HG02852 (cell line): ENCODE measurements around the gene IZUMO4.
A peak's percentile ranks its signal among the peaks of the same experiment; 100 is the strongest.
"Not testable (repeated sequence)": the region's sequence is repeated elsewhere in the genome, so short reads cannot be mapped to it uniquely, and the experiment has no call there.

Experiments used
- ATAC-seq: cut with Tn5 transposase; IDR thresholded peaks from one replicate; pipeline ENCODE4 v1.9.1; 2021; ENCODE audit warnings: mild to moderate bottlenecking, moderate library complexity; ENCODE audit not compliant: unreplicated experiment

The IZUMO4 gene

DNA sequence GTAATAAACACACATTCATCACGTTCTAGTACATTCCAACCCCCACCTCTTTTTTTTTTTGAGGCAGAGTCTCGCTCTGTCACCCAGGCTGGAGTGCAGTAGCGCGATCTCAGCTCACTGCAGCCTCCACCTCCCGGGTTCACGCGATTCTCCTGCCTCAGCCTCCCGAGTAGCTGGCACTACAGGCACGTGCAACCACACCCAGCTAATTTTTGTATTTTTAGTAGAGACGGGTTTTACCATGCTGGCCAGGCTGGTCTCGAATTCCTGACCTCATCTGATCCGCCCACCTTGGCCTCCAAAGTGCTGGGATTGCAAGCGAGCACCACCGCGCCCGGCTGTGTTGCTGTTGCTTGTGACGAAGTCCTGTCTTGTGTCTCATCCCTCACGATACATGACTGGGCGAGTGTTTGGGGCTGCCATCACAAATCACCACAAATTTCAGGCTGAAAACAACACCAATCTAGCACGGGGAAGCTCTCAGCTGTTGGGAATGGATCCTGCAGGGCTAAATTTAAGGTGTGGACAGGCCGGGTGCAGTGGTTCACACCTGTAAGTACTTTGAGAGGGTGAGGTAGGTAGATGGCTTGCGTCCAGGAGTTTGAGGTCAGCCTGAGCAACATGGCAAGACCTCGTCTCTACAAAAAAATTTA, 16.3 kb upstream of the IZUMO4 start:
- no peak for ATAC-seq

DNA sequence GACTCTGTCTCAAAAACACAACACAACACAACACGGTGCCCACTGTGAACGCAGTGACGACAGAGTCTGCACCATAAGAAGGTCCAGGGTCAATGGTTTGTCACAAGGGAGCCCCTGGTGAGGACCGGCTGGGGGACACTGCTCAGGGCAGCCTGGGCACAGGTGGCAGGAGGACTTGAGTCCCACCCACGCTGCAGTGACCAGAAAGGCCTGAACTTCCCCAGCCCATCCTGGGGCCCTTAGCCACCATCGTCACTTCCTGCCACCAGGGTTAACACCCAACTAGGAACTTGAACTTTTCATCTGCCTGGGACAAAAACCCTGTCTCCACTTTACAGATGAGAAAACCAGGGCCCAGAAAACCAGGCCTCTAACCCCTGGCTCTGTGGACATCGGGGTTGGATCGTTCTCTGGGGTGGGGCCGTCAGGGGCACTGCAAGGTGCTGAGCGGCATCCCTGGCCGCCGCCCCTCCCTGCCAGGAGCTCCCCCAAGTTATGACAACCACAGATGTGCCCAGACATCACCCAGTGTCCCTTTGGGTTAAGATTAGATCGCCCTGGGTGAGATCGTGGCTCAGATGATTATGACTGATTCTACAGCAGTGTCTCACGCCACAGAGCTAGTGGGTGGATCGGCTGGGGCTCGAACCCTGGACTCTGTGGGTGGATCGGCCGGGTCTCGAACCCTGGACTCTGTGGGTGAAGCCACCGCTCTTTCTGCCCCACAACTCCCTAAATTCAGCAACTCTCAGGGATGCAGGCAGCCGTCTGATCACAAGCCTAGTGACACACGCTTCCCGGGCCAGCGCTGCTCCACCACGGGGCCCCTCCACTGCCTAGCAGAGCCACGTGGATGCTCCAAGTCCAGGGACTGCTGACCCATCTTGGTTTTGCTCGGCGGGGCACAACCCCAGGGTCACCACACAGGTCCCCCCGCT, 14.6 kb upstream of the IZUMO4 start:
- no peak for ATAC-seq

DNA sequence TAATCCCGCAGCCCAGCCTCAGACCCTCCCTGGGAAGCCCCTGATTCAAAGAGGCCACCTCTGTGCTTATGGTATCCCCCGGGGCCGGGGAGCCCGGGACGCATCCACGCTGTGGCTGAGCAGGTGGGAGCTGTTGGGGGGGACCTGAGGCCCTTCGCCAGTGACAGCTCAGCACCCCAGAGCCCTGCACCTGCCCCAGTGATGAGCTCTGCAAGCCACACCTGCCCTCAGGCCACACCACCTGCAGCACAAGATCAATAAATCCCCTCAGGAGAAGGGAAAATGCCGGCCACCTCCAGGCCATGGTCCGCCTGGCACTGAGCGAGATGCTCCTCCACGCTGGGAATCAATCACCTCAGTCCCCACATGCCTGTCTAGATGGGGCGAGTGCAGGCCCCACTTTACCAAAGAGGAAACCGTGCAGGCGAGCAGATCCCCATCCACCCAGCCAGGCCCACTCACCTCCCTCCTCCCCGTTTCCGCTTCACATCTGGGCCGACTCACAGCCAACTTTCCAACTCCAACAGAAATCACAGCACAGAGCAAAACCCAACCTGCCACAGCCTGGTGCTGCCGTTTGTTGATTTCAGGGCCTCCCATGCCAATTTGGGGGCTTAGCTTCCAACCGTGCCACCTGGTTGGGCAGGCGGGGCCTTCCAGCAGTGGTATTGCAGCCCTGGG, 13.4 kb upstream of the IZUMO4 start:
- ATAC-seq: no peak

DNA sequence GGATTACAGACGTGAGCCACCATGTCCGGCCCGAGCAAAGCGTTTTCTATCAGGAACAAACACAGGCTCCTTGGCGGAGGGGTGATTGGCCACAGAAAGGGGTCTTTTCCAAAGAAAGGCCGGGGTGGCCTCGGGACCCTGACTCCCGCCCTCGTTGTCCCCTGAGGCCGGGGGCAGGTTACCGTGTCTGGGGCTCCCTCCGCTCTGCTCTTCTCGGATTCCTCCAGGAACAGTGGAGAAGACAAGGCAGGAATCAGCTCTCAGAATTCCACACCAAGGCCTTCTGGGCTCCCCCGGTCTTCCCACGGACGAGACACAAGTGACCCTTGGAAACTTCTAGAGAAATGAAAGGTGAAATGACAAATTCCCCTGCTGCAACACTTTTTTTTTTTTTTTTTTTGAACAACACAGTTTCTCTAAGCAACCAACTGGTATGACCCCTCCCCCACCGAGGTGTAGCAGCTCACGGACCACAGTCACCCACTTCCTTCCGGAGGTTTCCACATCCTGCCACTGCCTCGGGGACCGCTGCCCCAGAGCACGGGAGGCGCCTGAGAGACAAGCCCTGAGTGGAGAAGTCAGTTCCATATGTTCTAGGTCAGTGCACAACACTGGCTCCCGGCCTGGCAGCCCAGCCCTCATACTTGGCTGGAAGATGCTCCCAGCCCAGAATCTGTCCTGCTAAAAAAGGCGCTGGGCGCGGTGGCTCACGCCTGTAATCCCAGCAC, 11.6 kb upstream of the IZUMO4 start:
- ATAC-seq: peak; percentile 41

DNA sequence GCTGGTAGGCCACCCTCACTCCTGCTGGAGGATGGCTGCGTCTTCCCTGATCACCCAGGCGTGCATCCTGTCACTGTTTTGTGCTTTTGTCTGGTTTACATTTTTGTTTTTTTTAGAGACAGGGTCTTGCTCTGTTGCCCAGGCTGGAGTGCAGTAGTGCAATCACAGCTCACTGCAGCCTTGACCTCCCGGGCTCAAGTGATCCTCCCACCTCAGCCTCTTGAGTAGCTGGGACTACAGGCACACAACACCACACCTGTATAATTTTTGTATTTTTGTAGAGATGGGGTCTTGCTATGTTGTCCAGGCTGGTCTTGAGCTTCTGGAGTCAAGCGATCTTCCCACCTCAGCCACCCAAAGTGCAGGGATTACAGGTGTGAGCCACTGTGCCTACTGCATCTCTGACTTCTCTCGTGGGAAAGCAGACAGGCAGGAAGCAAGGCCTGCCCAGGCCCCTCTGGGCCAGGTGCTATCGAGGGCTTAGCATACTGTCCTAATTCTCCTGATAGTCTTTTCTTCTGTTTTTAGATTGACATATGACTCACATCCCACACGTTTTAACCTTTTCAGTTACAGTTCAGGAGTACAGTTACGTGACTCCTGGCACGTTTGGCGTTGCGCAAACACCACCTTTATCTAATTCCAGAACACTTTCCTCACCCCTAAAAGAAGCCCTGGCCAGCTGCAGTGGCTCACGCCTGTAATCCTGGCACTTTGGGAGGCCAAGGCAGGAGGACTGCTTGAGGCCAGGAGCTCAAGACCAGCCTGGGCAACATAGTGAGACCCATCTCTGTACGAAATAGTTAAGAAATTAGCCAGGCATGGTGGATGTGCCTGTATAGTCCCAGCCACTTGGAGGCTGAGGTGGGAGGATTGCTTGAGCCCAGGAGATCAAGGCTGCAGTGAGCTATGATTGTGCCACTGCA, 9.8 kb upstream of the IZUMO4 start:
- ATAC-seq: not testable (repeated sequence)

DNA sequence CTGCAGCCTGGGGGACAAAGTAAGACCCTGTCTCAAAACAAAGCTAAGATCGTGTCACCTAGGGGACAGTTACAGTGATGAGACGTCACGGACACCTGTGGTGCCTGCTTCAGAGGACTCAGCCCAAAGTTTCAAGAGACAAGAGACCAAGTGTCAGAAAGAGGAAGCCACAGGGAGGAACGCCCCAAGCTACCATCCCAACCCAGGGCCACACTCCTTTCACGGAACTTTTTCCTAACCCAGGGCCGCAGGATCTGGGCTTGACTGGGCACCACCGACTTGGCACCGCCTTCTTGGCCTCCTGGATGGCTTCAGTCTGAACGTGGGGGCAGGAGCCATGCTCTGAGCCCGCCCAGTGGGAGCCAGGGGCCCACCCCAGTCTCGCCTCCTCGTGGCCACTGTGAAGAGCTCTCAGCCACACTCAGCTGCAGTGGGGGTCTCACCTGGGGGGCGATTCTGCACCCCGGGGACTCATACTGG, 9.1 kb upstream of the IZUMO4 start:
- no peak for ATAC-seq

DNA sequence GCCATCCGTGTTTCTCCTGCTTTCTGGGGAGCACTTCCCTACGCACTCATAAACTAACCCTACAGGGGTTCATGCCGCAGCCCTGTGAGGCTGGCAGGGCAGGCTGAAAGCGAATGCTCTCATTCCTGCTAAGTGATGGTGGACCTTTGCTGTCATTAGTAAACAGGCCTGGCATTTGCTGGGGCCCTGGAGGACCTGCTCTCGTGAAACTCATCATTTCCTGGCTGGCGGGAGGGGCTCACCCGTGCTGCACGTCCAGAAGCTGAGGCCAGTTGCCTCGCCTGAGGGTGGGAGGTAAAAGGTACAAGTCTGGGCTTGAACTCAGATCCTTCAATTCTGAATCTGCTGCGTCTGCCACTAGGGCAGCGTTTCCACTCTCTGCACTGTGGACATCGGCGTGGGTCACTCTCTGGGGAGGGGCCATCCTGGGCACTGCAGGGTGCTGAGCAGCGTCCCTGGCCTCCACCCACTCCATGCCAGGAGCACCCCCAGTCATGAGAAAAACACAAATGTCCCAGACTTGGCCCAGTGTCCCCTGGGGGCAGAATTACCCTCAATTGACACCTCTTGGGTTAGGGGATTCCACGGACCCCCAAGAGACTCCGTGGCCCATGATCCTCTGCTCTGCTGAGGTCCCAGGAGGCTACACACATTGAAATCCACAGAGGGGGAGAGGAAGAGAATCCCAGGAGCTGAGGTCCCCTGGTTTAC, 7.6 kb upstream of the IZUMO4 start:
- no peak for ATAC-seq

DNA sequence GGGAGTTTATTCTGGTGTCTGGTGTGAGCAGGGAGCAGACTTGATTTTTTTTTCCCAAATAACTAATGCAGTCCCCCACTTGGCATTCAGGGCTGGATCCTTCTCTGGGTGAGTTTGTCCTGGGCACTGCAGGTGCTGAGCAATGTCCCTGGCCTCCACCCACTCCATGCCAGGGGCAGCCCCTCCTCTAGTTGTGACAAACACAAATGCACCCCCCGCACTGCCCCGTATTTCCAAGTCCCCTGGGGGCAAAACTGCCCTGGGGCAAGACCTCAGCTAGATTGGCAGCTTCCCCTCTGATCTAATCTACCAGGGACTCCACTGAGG, 7.0 kb upstream of the IZUMO4 start:
- ATAC-seq: no peak

DNA sequence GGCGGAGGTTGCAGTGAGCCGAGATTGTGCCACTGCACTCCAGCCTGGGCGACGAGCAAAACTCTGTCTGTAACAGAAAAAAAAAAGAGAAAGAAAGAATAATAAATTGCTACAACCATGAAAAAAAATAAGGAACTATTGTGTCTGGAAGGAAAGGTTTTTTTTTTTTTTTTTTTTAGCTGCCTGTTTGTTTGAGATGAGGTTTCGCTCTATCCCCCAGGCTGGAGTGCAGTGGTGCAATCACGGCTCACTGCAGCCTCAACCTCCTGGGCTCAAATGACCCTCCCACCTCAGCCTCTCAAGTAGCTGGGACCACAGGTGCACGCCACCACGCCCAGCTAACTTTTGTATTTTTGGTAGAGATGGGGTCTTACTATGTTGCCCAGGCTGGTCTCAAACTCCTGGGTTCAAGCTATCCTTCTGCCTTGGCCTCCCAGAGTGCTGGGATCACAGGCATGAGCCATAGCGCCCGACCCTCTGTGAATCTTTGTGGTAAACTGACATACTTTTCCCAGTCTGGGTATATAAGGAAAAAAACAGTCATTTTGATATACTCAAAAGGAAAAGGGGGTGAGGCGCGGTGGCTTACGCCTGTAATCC, 4.7 kb upstream of the IZUMO4 start:
- not testable (repeated sequence) for ATAC-seq

DNA sequence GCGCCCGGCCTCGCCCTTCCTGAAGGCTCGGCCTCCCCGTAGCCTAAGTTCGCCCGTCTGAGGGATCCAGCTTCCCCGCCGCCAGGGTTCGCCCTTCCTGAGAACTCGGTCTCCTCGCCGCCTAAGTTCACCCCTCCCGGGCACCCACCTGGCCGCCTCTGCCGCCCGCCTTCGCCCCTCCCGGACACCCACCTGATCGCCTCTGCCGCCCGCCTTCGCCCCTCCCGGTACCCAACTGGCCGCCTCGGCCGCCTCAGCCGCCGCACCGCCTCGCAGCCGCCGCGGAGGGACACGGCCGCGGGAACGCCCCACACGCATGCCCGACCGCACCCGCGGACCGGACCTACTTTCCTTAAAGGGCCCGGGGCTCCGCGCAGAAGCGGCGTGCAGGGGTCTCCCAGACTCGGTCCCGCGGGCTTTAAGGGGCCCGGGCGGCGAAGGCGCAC, 658 bp upstream of the IZUMO4 start, which contains the start of gene MOB3A:
TSS of gene MOB3A (minus strand) at position 293 of the 446 bp plus-strand sequence. CDS start 17,766 bp downstream, outside the sequence.
- peak; percentile 34 for ATAC-seq

DNA sequence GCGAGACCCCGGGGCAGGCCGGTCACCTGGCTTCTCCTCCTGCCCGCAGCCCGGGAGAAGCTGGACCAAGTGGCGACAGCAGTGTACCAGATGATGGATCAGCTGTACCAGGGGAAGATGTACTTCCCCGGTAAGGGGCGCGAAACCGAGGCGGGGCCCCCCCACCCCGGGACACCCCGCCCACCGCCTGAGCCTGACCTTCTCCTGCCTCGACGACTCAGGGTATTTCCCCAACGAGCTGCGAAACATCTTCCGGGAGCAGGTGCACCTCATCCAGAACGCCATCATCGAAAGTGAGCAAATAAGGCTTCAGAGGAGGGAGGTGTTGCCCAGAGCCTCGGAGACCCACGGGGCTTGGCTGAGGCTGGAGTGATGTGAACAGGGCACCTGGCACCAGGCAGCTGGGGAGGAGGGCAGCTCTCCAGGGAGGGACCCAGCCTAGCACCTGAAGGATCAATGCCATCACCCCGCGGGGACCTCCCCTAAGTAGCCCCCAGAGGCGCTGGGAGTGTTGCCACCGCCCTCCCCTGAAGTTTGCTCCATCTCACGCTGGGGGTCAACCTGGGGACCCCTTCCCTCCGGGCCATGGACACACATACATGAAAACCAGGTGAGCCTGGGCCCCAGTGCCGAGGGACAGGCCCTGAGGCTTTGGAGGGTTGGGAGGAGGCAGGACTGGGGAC, 629 bp downstream of the IZUMO4 start:
- no peak for ATAC-seq

DNA sequence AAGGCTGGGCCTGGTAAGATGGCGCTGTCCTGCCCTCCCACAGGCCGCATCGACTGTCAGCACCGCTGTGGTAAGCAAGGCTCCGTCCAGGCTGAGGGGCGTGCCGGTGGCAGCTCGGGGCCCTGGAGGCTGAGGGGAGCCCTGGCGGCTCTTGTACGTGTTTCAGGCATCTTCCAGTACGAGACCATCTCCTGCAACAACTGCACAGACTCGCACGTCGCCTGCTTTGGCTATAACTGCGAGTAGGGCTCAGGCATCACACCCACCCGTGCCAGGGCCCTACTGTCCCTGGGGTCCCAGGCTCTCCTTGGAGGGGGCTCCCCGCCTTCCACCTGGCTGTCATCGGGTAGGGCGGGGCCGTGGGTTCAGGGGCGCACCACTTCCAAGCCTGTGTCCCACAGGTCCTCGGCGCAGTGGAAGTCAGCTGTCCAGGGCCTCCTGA, 1.2 kb downstream of the IZUMO4 start:
- no peak for ATAC-seq

DNA sequence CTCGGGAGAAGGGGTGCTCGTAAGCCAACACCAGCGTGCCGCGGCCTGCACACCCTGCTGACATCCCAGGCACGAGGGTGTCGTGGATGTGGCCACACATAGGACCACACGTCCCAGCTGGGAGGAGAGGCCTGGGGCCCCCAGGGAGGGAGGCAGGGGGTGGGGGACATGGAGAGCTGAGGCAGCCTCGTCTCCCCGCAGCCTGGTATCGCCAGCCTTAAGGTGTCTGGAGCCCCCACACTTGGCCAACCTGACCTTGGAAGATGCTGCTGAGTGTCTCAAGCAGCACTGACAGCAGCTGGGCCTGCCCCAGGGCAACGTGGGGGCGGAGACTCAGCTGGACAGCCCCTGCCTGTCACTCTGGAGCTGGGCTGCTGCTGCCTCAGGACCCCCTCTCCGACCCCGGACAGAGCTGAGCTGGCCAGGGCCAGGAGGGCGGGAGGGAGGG, 2.4 kb downstream of the IZUMO4 start:
- ATAC-seq: no peak

DNA sequence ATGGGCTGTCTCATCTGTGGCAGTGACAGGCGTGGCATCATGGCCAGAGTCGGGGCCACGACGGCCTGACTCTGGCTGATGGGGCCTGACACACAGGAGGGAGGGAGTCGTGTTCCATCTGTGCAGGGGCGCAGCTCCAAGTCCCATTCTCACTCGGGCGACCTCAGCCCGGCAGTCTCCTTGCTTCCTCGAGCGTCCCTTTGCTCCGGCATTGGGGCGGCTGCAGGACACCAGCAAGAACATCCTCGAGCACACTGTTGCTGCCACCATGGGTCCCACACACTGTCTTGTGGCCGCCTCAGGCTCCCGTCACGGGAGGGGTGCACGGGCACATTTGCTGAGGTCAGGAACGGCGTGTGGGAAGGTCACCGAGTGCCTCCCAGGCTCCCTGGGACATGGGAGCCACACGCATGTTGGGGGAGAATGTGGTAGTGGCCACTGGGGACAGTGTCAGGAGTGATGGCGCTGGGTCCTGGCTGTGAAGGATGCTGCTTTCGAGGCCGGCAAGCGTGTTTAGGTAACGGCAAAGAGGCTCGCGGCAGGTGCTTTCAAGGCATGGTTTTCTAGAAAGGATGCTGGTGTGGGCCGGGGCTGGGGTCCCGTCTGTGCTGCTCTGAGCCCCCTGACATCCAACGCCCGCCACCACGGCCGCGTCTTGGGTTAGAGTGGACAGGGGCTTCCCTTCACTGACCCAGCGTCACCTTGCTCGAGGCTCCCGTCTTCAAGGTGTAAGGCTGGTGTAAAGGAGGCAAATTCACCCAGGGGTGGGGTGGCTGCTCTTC, 3.4 kb downstream of the IZUMO4 start:
- no peak for ATAC-seq

DNA sequence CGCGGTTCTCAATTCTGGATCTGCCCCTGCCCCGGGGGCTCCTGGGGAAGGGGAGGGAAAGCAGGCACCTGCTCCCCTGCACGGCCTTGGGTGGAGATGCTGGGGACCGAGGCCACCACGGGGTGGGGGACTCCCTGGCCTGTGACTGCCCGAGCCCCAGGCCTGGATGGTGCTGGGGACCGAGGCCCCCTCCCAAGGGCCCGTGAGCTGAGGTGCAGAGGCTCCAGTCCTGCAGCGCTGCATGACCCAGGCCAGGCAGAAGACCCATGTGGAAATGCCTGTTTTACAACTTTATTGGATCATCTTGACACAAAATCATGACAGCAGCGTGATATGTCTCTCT, 4.0 kb downstream of the IZUMO4 start:
- no peak for ATAC-seq

DNA sequence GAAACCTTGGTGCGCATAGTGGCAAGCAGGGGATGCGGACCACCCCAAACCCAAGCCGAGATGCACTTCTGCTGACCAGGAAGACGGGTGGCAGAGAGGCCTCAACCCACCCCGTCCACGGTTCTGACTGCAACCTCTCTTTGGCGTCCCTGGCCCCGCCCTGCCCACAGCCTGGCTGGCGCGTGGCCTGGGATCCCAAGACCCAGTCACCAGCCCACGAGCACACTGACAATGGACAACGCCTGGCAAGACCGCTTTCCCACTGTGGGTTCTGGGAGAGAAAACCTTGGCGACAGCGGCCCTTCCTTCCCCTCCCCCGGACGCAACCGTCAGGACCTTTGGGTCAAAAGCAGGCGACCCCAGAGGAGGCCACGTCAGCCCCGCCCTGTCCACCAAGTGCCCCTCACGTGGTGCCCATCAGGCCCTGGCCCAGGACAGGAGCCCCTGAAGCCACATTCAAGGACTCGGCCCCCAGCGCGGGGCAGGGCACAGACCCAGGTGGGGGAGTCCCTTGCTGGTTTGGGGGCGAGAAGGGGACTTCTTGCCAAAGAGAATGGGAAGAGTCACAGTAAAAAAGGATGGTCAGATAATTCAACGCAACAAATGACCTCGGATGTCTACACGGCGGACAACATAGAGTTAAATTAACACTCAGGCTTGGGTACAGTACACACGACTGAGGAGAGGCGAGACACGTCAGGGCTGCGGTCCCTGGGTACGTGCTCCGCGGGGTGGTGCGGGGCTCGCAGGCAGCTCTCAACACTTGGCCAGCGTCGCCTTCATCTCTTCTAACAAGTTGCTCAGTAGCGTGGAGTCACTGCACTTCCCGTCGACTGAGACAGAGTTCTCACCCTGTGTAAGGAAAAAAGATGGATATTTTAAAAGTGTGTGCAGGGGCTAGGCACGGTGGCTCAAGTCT, 5.0 kb downstream of the IZUMO4 start:
- no peak for ATAC-seq
